HEK293T (cell line): ENCODE data around the gene ABR.

Source experiments
- BHLHE40 ChIP-seq: fragments of 450-650 bp; IDR thresholded peaks from 2 replicates; pipeline ENCODE4 v1.6.1; 2016; ENCODE audit warnings: mild to moderate bottlenecking, moderate library complexity, borderline replicate concordance
- ELF4 ChIP-seq: fragments of 450-650 bp; IDR thresholded peaks from 2 replicates; pipeline ENCODE4 v1.6.1; 2017; ENCODE audit warnings: antibody characterized with exemption
- FOXA1 ChIP-seq: fragments of 450-650 bp; IDR thresholded peaks from 2 replicates; pipeline ENCODE4 v1.6.1; 2016; ENCODE audit warnings: mild to moderate bottlenecking
- FOXK2 ChIP-seq: fragments of 450-650 bp; IDR thresholded peaks from 2 replicates; pipeline ENCODE4 v1.6.1; 2016; ENCODE audit warnings: mild to moderate bottlenecking
- FOXM1 ChIP-seq: fragments of 450-650 bp; IDR thresholded peaks from 2 replicates; pipeline ENCODE4 v1.6.1; 2017; ENCODE audit warnings: mild to moderate bottlenecking, borderline replicate concordance
- LEF1 ChIP-seq: fragments of 450-650 bp; IDR thresholded peaks from 2 replicates; pipeline ENCODE4 v1.6.1; 2017; ENCODE audit warnings: mild to moderate bottlenecking, borderline replicate concordance
- SP1 ChIP-seq: fragments of 450-650 bp; IDR thresholded peaks from 2 replicates; pipeline ENCODE4 v1.6.1; 2017
- SUZ12 ChIP-seq: fragments of 450-650 bp; IDR thresholded peaks from 2 replicates; pipeline ENCODE4 v1.6.1; 2016; ENCODE audit warnings: mild to moderate bottlenecking
- TARDBP ChIP-seq: fragments of 450-650 bp; IDR thresholded peaks from 2 replicates; pipeline ENCODE4 v1.6.1; 2016
- ZNF384 ChIP-seq: fragments of 450-650 bp; IDR thresholded peaks from 2 replicates; pipeline ENCODE4 v1.6.1; 2016
- TF ChIP-seq, protein P1 (sequence below): fragments of 450-650 bp; IDR thresholded peaks from 2 replicates; pipeline ENCODE4 v1.6.1; 2016

DNA sequence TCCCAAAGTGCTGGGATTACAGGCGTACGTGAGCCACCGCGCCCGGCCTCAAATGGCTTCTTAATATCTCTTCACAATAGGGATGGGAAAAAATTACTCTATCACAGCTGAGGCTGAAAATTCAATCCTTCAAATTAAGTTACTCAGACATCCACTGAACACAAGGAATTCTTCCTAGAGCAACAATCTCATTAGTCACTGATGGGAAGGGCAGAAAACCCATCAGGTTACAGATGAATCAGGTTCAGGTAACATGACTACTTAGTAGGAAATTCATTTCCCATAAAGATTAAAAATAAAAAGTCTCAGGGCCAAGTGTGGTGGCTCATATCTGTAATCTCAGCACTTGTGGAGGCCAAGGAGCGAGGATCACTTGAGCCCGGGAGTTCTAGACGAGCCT, 42.5 kb upstream of the ABR start:
- TF ChIP-seq FOXM1 (no peak), BHLHE40 (no peak), SP1 (no peak), FOXA1 (no peak), ELF4 (no peak), TARDBP (no peak), SUZ12 (no peak), ZNF384 (no peak), FOXK2 (no peak), LEF1 (no peak)
- TF ChIP-seq, protein P1, sequence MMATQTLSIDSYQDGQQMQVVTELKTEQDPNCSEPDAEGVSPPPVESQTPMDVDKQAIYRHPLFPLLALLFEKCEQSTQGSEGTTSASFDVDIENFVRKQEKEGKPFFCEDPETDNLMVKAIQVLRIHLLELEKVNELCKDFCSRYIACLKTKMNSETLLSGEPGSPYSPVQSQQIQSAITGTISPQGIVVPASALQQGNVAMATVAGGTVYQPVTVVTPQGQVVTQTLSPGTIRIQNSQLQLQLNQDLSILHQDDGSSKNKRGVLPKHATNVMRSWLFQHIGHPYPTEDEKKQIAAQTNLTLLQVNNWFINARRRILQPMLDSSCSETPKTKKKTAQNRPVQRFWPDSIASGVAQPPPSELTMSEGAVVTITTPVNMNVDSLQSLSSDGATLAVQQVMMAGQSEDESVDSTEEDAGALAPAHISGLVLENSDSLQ = no peak
